Fibroblast of villous mesenchyme (primary cell): Measurements from ENCODE around the gene ETFA. TPM values are rescaled to one million over a fixed set of nuclear protein-coding genes. Genes with fewer than 3 reads are reported as not detected.
A peak's percentile ranks its signal among the peaks of the same experiment; 100 is the strongest.
"Not testable (repeated sequence)": the region's sequence is repeated elsewhere in the genome, so short reads cannot be mapped to it uniquely, and the experiment has no call there.

Experiments
- DNase-seq: peaks from one replicate; pipeline ENCODE4 v3.0.0-alpha.2; 2010; ENCODE audit warnings: low read depth
- H3K4me3 ChIP-seq: 2 replicates; pipeline ENCODE4 v1.5.1; 2011; ENCODE audit warnings: low read depth, mild to moderate bottlenecking, low read length
- CTCF ChIP-seq: IDR thresholded peaks from 2 replicates; pipeline ENCODE4 v1.5.1; 2012; ENCODE audit warnings: low read depth, mild to moderate bottlenecking, low read length; ENCODE audit not compliant: insufficient read depth
- total RNA-seq: library from RNA; depleted of rRNA; stranded (reverse); fragments of >200 nt; gene quantifications from 2 replicates; pipeline ENCODE4 v1.2.3, GENCODE V29; 2012

Gene ETFA
- total RNA-seq, 1 donor, result 114 TPM

DNA sequence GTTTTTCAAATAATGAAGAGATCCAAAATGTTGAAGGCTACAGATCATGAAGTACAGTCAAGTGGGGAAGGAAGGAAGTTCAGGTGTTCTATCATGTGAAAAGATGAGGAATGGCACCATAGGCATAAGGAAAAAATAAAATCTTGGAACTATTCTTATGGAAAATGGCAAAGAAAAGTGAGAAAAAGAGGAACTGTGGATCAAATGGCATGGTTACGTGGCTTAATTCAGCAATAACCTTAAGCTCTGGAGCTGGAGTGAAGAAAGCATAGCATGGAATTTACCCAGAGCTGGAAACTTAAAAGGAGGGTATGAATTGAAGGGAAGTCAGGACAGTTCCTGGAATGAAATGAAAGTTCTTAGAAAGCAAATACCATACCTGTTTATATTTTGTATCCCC lies 14.4 kb downstream of the ETFA start:
- TF ChIP-seq CTCF, result no peak
- no peak for DNase-seq
- no peak overlapping the region for H3K4me3 ChIP-seq

DNA sequence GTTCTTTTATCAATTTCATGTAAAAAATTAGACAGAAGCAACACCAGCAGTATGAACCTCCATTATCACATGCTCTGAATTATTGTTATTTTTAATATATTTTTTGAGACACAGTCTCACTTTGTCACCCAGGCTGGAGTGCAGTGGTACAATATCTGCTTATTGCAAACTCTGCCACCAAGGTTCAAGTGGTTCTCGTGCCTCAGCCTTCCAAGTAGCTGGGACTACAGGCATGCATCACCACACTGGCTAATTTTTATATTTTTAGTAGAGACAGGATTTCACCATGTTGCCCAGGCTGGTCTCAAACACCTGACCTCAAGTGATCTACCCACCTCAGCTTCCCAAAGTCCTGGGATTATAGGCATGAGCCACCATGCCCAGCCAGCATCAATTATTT lies 16.8 kb downstream of the ETFA start:
- not testable (repeated sequence) for H3K4me3 ChIP-seq, DNase-seq

DNA sequence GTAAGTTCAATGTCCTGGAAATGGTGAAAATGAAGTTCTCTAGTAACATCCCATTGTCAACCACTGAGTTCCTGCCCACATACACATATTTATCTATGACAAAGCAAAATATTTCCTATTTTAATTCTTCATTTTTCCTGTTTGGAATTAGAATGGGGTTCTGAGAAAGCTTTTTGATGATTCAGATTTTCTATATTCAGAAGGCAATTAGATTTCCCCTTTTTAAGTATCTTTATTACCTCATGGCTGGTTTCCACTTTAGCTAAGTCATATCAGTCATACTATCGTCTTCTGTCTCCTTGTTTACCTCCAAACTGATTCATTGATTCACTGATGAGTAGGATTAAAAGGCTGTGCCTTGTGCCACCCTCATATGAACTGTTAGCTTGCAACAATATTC lies 17.9 kb downstream of the ETFA start:
- DNase-seq, result no peak
- H3K4me3 ChIP-seq, result no peak overlapping the region
- TF ChIP-seq CTCF, result no peak

GRCh38 chr15:76289582-76289981 lies 21.7 kb downstream of the ETFA start:
- peak; percentile 23 for DNase-seq
- TF ChIP-seq CTCF, result no peak
- H3K4me3 ChIP-seq, result no peak overlapping the region

GRCh38 chr15:76286271-76286879 lies 24.9 kb downstream of the ETFA start:
- DNase-seq, result peak; percentile 45
- no peak for TF ChIP-seq CTCF
- H3K4me3 ChIP-seq, result no peak overlapping the region

DNA sequence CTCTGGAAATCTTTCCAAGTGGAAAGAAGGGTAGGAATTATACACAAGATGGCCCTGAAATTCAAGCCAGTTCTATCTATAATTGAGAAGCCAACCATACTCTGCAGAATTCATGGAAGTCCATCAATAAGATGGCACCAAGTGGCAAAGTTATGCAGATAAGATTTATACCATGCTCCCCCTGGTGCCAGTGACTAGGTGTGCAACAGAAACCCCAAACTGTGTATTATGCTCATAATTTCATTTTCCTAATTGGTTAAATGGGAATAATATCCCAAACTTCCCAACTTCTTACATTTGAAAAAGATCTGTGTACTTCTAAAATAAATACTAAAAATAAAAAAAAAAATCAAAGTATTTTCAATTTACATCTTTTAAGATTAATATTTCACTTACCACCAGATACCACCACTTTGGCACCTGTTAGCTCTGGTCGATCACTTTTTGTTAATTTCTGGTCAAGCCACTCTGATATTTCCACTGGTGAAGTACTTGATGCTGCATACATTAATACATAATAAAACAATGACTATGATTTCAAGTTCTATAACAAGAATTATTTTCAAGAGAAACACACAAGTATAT lies 25.9 kb downstream of the ETFA start:
- peak; percentile 58 for TF ChIP-seq CTCF
- H3K4me3 ChIP-seq, result no peak overlapping the region
- peak; percentile 10 for DNase-seq

DNA sequence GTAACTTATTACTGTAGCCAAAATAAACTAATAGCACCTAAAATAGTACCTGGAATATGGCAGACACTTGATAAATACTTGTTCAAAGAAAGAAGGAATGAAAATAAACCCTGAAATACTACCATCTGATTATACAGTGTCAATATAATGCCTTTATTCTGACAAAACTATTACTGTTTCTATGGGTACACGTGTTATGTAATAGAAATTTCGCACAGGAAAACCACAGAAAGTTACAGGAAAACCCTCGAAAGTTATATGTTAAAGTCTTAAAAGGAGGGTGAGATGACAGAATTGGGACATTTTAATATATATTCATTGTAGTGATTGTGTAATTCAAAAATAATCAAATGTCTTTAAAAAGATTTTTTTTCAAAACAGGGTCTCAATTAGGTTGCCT lies 28.8 kb downstream of the ETFA start:
- DNase-seq, result no peak
- TF ChIP-seq CTCF, result no peak
- H3K4me3 ChIP-seq, result no peak overlapping the region
